SK-N-SH (cell line): ENCODE results near the gene SH3TC1. TPM values are rescaled to one million over a fixed set of nuclear protein-coding genes. Genes with fewer than 3 reads are reported as not detected.

ENCODE experiments used
- CTCF ChIA-PET: fragments of 300-600, 350-600 bp; formaldehyde crosslinking; extraction: SDS; loops from one replicate; lab custom pipeline; 2021; lab: Yijun Ruan, JAX
- POLR2A ChIA-PET: fragments of 350-600 bp; sonication (Branson Sonifier 250); formaldehyde crosslinking; extraction: SDS; loops from one replicate; lab custom pipeline; 2020; ENCODE audit warnings: antibody characterized with exemption, inconsistent platforms; lab: Yijun Ruan, JAX
- DNase-seq: peaks from one replicate; pipeline ENCODE4 v3.0.0; 2012
- H2AFZ ChIP-seq: fragments of 200-600 bp; sonication (generic); 2 replicates; pipeline ENCODE4 v1.8.1; 2016; ENCODE audit warnings: antibody characterized with exemption, mild to moderate bottlenecking, low read depth
- H3F3A ChIP-seq: fragments of 200-600 bp; sonication (generic); replicated peaks from 2 replicates; pipeline ENCODE3; 2016; ENCODE audit warnings: antibody characterized with exemption, mild to moderate bottlenecking; ENCODE audit not compliant: insufficient read depth
- H3K27ac ChIP-seq, 2 experiments: fragments of 200-500 bp in 1 of 2; fragments of 200-600 bp in 1 of 2; sonication (Bioruptor generic) in 1 of 2; sonication (generic), shearing (Covaris generic) in 1 of 2; 2 replicates each; pipeline versions ENCODE4 v1.5.1 to v1.6.1; 2014 to 2016; ENCODE audit warnings: low read depth in 2 of 2, inconsistent platforms in 1 of 2, low read length in 1 of 2, mild to moderate bottlenecking in 1 of 2, mixed read lengths in 1 of 2
- H3K27me3 ChIP-seq: fragments of 200-600 bp; sonication (generic), shearing (Covaris generic); 2 replicates; pipeline ENCODE4 v1.6.1; 2016; ENCODE audit warnings: mixed run types; ENCODE audit not compliant: insufficient read depth
- H3K36me3 ChIP-seq, 2 experiments: fragments of 200-500 bp in 1 of 2; fragments of 200-600 bp in 1 of 2; sonication (Bioruptor generic) in 1 of 2; sonication (generic) in 1 of 2; replicated peaks in 1 of 2; 2 replicates each; pipeline versions ENCODE3 to v1.5.1; 2014 to 2016; ENCODE audit warnings: low read length in 1 of 2, mild to moderate bottlenecking in 1 of 2; ENCODE audit not compliant: insufficient read depth in 2 of 2, control insufficient read depth in 1 of 2
- H3K4me1 ChIP-seq, 2 experiments: fragments of 200-500 bp in 1 of 2; fragments of 200-600 bp in 1 of 2; sonication (Bioruptor generic) in 1 of 2; sonication (generic), shearing (Covaris generic) in 1 of 2; 2 replicates each; pipeline versions ENCODE4 v1.5.1 to v1.6.1; 2014 to 2016; ENCODE audit warnings: low read depth in 1 of 2, low read length in 1 of 2, mixed run types in 1 of 2; ENCODE audit not compliant: insufficient read depth in 2 of 2, control insufficient read depth in 1 of 2
- H3K4me2 ChIP-seq: fragments of 200-600 bp; sonication (generic), shearing (Covaris generic); 2 replicates; pipeline ENCODE4 v1.6.1; 2017; ENCODE audit warnings: mixed run types
- H3K4me3 ChIP-seq, 2 experiments: fragments of 200-500 bp in 1 of 2; fragments of 200-600 bp in 1 of 2; sonication (Bioruptor generic) in 1 of 2; sonication (generic), shearing (Covaris generic) in 1 of 2; 2 replicates each; pipeline versions ENCODE4 v1.5.1 to v1.8.1; 2014 to 2016; ENCODE audit warnings: low read depth in 2 of 2, inconsistent platforms in 1 of 2, low read length in 1 of 2, mild to moderate bottlenecking in 1 of 2, mixed read lengths in 1 of 2, moderate library complexity in 1 of 2
- H3K79me2 ChIP-seq: fragments of 200-600 bp; sonication (generic); 2 replicates; pipeline ENCODE4 v1.8.1; 2017; ENCODE audit warnings: mild to moderate bottlenecking; ENCODE audit not compliant: insufficient read depth
- H3K9ac ChIP-seq: fragments of 200-600 bp; sonication (generic); 2 replicates; pipeline ENCODE4 v1.6.1; 2017; ENCODE audit warnings: mixed run types
- H3K9me2 ChIP-seq: fragments of 200-600 bp; sonication (generic); 2 replicates; pipeline ENCODE4 v1.6.1; 2017; ENCODE audit warnings: mixed run types
- H3K9me3 ChIP-seq: fragments of 200-600 bp; sonication (generic); 2 replicates; pipeline ENCODE4 v1.6.1; 2017; ENCODE audit warnings: mixed run types, mild to moderate bottlenecking, moderate library complexity
- H4K20me1 ChIP-seq: fragments of 200-600 bp; sonication (generic); 2 replicates; pipeline ENCODE4 v1.6.1; 2017; ENCODE audit warnings: mild to moderate bottlenecking, mixed run types; ENCODE audit not compliant: insufficient read depth
- CHD2 ChIP-seq: fragments of 150-350 bp; IDR thresholded peaks from 2 replicates; pipeline ENCODE4 v1.6.1; 2018; ENCODE audit warnings: low read length; ENCODE audit not compliant: partially characterized antibody
- EZH2phosphoT487 ChIP-seq: fragments of 200-600 bp; sonication (generic); IDR thresholded peaks from 2 replicates; pipeline ENCODE4 v1.6.1; 2017; ENCODE audit warnings: low read depth, mixed run types, mild to moderate bottlenecking, antibody characterized with exemption, moderate library complexity, borderline replicate concordance
- FOXJ3 ChIP-seq: sonication (generic); formaldehyde crosslinking; IDR thresholded peaks from 2 replicates; pipeline ENCODE4 v1.5.1; 2020; ENCODE audit warnings: mild to moderate bottlenecking, missing genetic modification reagents
- FOXM1 ChIP-seq: IDR thresholded peaks from 2 replicates; pipeline ENCODE4 v1.4.0; 2012; ENCODE audit warnings: low read depth, mild to moderate bottlenecking
- MAX ChIP-seq: IDR thresholded peaks from 2 replicates; pipeline ENCODE4 v1.4.0; 2012; ENCODE audit warnings: low read depth
- MEF2A ChIP-seq: IDR thresholded peaks from 2 replicates; pipeline ENCODE4 v1.4.0; 2012; ENCODE audit warnings: low read depth, borderline replicate concordance
- PBX3 ChIP-seq: IDR thresholded peaks from 2 replicates; pipeline ENCODE4; 2012
- POLR2AphosphoS5 ChIP-seq: IDR thresholded peaks from 2 replicates; pipeline ENCODE4 v1.6.1; 2012; ENCODE audit warnings: low read depth, low read length
- SIN3A ChIP-seq: IDR thresholded peaks from 2 replicates; pipeline ENCODE4 v1.6.1; 2012; ENCODE audit warnings: low read depth, mild to moderate bottlenecking, low read length, moderate library complexity, borderline replicate concordance
- TAF1 ChIP-seq: IDR thresholded peaks from 2 replicates; pipeline ENCODE4 v1.6.1; 2012; ENCODE audit warnings: low read depth, mild to moderate bottlenecking, low read length, moderate library complexity, borderline replicate concordance
- TCF12 ChIP-seq: IDR thresholded peaks from 2 replicates; pipeline ENCODE4 v1.4.0; 2012
- USF1 ChIP-seq: IDR thresholded peaks from 2 replicates; pipeline ENCODE4 v1.4.0; 2012; ENCODE audit warnings: low read depth, borderline replicate concordance
- USF2 ChIP-seq: fragments of 150-350 bp; IDR thresholded peaks from 2 replicates; pipeline ENCODE4 v1.6.1; 2017; ENCODE audit warnings: antibody characterized with exemption, low read length, low read depth, borderline replicate concordance
- YY1 ChIP-seq: IDR thresholded peaks from 2 replicates; pipeline ENCODE4 v1.4.0; 2012; ENCODE audit warnings: low read depth, mild to moderate bottlenecking
- ZBTB33 ChIP-seq: IDR thresholded peaks from 2 replicates; pipeline ENCODE4 v1.4.0; 2012; ENCODE audit warnings: low read depth, borderline replicate concordance
- WGBS: methylation state at CpG from one replicate; pipeline ENCODE4 v1.1.6; 2017; ENCODE audit warnings: low lambda C conversion rate; 5-methylcytosine and 5-hydroxymethylcytosine counted together
- polyA plus RNA-seq, 3 experiments: library from polyadenylated mRNA; depleted of rRNA; stranded (reverse); fragments of >200 nt; gene quantifications; 2 replicates each; pipeline ENCODE4 v1.2.3, GENCODE V29; 2012

The SH3TC1 gene
- polyA plus RNA-seq, 1 of the 3 experiments (the other 2 are of a cell fraction): 2.7 TPM

GRCh38 chr4:8155048-8155447, 44.0 kb upstream of the SH3TC1 start:
- no peaks in the 10 kb centered on the region for H3K36me3 ChIP-seq
- no peak overlapping the region for H2AFZ ChIP-seq
- H3K9ac ChIP-seq: no peak overlapping the region
- ChIA-PET CTCF (interaction anchor here (0.9 kb wide), 1 partner anchor 22 kb away, joined by 3 read pairs; no protein-coding TSS in a partner anchor), POLR2A (no interaction called here)
- no peak overlapping the region for H3K27ac ChIP-seq
- H3K27me3 ChIP-seq: peaks cover 20% of the 10 kb centered on the region
- H3K4me1 ChIP-seq: peaks cover 0 to 31% of the 10 kb centered on the region in 2 experiments; a peak in 1 of 4 replicates
- no peaks in the 10 kb centered on the region for H3F3A ChIP-seq
- H3K9me2 ChIP-seq: no peaks in the 10 kb centered on the region
- H3K79me2 ChIP-seq: no peaks in the 10 kb centered on the region
- no peak overlapping the region for H3K4me2 ChIP-seq
- WGBS: 55% methylated on average over 6 of the region's 6 CpGs
- no peaks in the 10 kb centered on the region for H4K20me1 ChIP-seq
- TF ChIP-seq FOXJ3 (no peak), EZH2phosphoT487 (no peak), SIN3A (no peak), TAF1 (no peak), TCF12 (no peak), PBX3 (no peak), YY1 (no peak), ZBTB33 (no peak), MAX (no peak), CHD2 (no peak), POLR2AphosphoS5 (no peak), USF2 (no peak), USF1 (no peak), MEF2A (no peak), FOXM1 (no peak)
- no peak for DNase-seq
- H3K4me3 ChIP-seq: no peak overlapping the region
- H3K9me3 ChIP-seq: no peaks in the 10 kb centered on the region
